Fibroblast of the aortic adventitia (primary cell): ENCODE data around the gene ADGRE3. TPM values are rescaled to one million over a fixed set of nuclear protein-coding genes. Genes with fewer than 3 reads are reported as not detected.

Source experiments
- DNase-seq: peaks from one replicate; pipeline ENCODE4 v3.0.0-alpha.2; 2010; ENCODE audit warnings: low read depth
- H3K4me3 ChIP-seq: 2 replicates; pipeline ENCODE4 v1.5.1; 2011; ENCODE audit warnings: low read depth, mild to moderate bottlenecking, control low read depth, low read length, moderate library complexity
- CTCF ChIP-seq: IDR thresholded peaks from 2 replicates; pipeline ENCODE4 v1.5.1; 2011; ENCODE audit warnings: mild to moderate bottlenecking, low read length, control low read depth, inconsistent platforms; ENCODE audit not compliant: insufficient read depth
- total RNA-seq: library from RNA; depleted of rRNA; stranded (reverse); fragments of >200 nt; gene quantifications from 2 replicates; pipeline ENCODE4 v1.2.3, GENCODE V29; 2012; ENCODE audit warnings: low replicate concordance

The ADGRE3 gene
- total RNA-seq, 1 donor: not detected

- peak; percentile 25 for DNase-seq
- no peak overlapping the region for H3K4me3 ChIP-seq
- peak; percentile 17 for TF ChIP-seq CTCF
These were observed 11.8 kb upstream of the ADGRE3 start for GRCh38 chr19:14686411-14686810.

GRCh38 chr19:14683439-14683838 is 8.8 kb upstream of the ADGRE3 start:
- TF ChIP-seq CTCF: no peak
- no peak overlapping the region for H3K4me3 ChIP-seq
- no peak for DNase-seq

GRCh38 chr19:14682084-14682483 is 7.4 kb upstream of the ADGRE3 start:
- no peak for TF ChIP-seq CTCF
- no peak for DNase-seq

GRCh38 chr19:14678199-14678598 is 3.6 kb upstream of the ADGRE3 start:
- TF ChIP-seq CTCF: no peak
- DNase-seq: no peak
- no peak overlapping the region for H3K4me3 ChIP-seq

More at GRCh38 chr19:14682084-14682483, 7.4 kb upstream of the ADGRE3 start:
- no peak overlapping the region for H3K4me3 ChIP-seq

- DNase-seq: no peak
- no peak overlapping the region for H3K4me3 ChIP-seq
- no peak for TF ChIP-seq CTCF
These were observed 2.8 kb upstream of the ADGRE3 start for GRCh38 chr19:14677464-14677863.

- DNase-seq: no peak
- H3K4me3 ChIP-seq: no peak overlapping the region
- no peak for TF ChIP-seq CTCF
These were observed 2.1 kb upstream of the ADGRE3 start for GRCh38 chr19:14676762-14677161.

- no peak for TF ChIP-seq CTCF
- no peak for DNase-seq
- no peak overlapping the region for H3K4me3 ChIP-seq
These were observed 1.6 kb downstream of the ADGRE3 start for GRCh38 chr19:14673088-14673487.
